HEK293 (cell line): ENCODE data around the gene SSU72.

Experiments
- CTCF ChIA-PET: fragments of 350-600 bp; formaldehyde crosslinking; extraction: SDS; loops from one replicate; lab custom pipeline; 2021; ENCODE audit warnings: antibody characterized with exemption; lab: Yijun Ruan, JAX
- POLR2A ChIA-PET: fragments of 300-600 bp; formaldehyde crosslinking; extraction: SDS; loops from one replicate; lab custom pipeline; 2020; ENCODE audit warnings: antibody characterized with exemption, inconsistent platforms; lab: Yijun Ruan, JAX
- H3K27ac ChIP-seq: fragments of 200-500 bp; sonication (Bioruptor generic); 2 replicates; pipeline ENCODE4 v1.5.1; 2014; ENCODE audit warnings: low read depth, low read length, control low read depth, inconsistent platforms; ENCODE audit errors: extremely low read depth
- H3K36me3 ChIP-seq, 2 experiments: fragments of 200-500 bp in 1 of 2; sonication (Bioruptor generic) in 1 of 2; 1 replicate in 1 of 2; 2 replicates in 1 of 2; pipeline ENCODE4 v1.5.1; 2014 to 2017; ENCODE audit warnings: inconsistent platforms in 2 of 2, low read length in 2 of 2; ENCODE audit not compliant: control insufficient read depth in 2 of 2, insufficient read depth in 1 of 2
- H3K4me1 ChIP-seq: fragments of 200-500 bp; sonication (Bioruptor generic); 2 replicates; pipeline ENCODE4 v1.5.1; 2014; ENCODE audit warnings: mild to moderate bottlenecking, low read length, inconsistent platforms; ENCODE audit not compliant: control insufficient read depth, insufficient read depth
- H3K4me3 ChIP-seq: 2 replicates; pipeline ENCODE4 v1.5.1; 2011; ENCODE audit warnings: low read depth, mild to moderate bottlenecking, control low read depth, low read length, moderate library complexity
- H3K9me3 ChIP-seq: fragments of 200-500 bp; sonication (Bioruptor generic); 2 replicates; pipeline ENCODE4 v1.5.1; 2014; ENCODE audit warnings: low read depth, low read length, inconsistent platforms; ENCODE audit not compliant: control insufficient read depth, insufficient read depth
- MZF1 ChIP-seq: fragments of 450-650 bp; formaldehyde crosslinking; IDR thresholded peaks from 2 replicates; pipeline ENCODE4 v1.5.1; 2017; ENCODE audit warnings: missing biosample characterization, missing genetic modification characterization, borderline replicate concordance
- SCRT2 ChIP-seq: fragments of 450-650 bp; formaldehyde crosslinking; IDR thresholded peaks from 2 replicates; pipeline ENCODE4 v1.5.1; 2016; ENCODE audit warnings: missing biosample characterization, missing genetic modification characterization
- ZIC2 ChIP-seq: fragments of 450-650 bp; formaldehyde crosslinking; IDR thresholded peaks from 2 replicates; pipeline ENCODE4 v1.5.1; 2016; ENCODE audit warnings: missing biosample characterization, missing genetic modification characterization
- ZNF174 ChIP-seq: fragments of 450-650 bp; formaldehyde crosslinking; IDR thresholded peaks from 2 replicates; pipeline ENCODE4 v1.5.0; 2017; ENCODE audit warnings: missing biosample characterization, mild to moderate bottlenecking, missing genetic modification characterization
- ZNF335 ChIP-seq: fragments of 450-650 bp; formaldehyde crosslinking; conservative IDR thresholded peaks from 2 replicates; pipeline ENCODE4 v1.5.1; 2016; ENCODE audit warnings: missing biosample characterization, missing genetic modification characterization
- ZNF350 ChIP-seq: fragments of 450-650 bp; formaldehyde crosslinking; IDR thresholded peaks from 2 replicates; pipeline ENCODE4 v1.5.0; 2017; ENCODE audit warnings: missing biosample characterization, mild to moderate bottlenecking, missing genetic modification characterization
- ZNF37A ChIP-seq: fragments of 450-650 bp; IDR thresholded peaks from 2 replicates; pipeline ENCODE4 v1.5.1; 2018; ENCODE audit warnings: missing biosample characterization, missing genetic modification characterization
- ZNF792 ChIP-seq: fragments of 450-650 bp; formaldehyde crosslinking; IDR thresholded peaks from 2 replicates; pipeline ENCODE4 v1.5.1; 2016; ENCODE audit warnings: missing biosample characterization, missing genetic modification characterization
- ZXDB ChIP-seq: fragments of 450-650 bp; formaldehyde crosslinking; IDR thresholded peaks from 2 replicates; pipeline ENCODE4 v1.5.1; 2016; ENCODE audit warnings: missing biosample characterization, missing genetic modification characterization
- TF ChIP-seq, protein P1 (sequence below): fragments of 450-650 bp; formaldehyde crosslinking; IDR thresholded peaks from 2 replicates; pipeline ENCODE4 v1.5.1; 2016; ENCODE audit warnings: missing biosample characterization, missing genetic modification characterization
- TF ChIP-seq, protein P2 (sequence below): fragments of 450-650 bp; formaldehyde crosslinking; IDR thresholded peaks from 2 replicates; pipeline ENCODE4 v1.5.1; 2016; ENCODE audit warnings: missing biosample characterization, missing genetic modification characterization
- TF ChIP-seq, protein P3 (sequence below): fragments of 450-650 bp; formaldehyde crosslinking; IDR thresholded peaks from 2 replicates; pipeline ENCODE4 v1.5.1; 2016; ENCODE audit warnings: missing biosample characterization, missing genetic modification characterization
- TF ChIP-seq, protein P4 (sequence below): fragments of 450-650 bp; formaldehyde crosslinking; IDR thresholded peaks from 2 replicates; pipeline ENCODE4 v1.5.1; 2016; ENCODE audit warnings: missing biosample characterization, missing genetic modification characterization, borderline replicate concordance

Gene SSU72

DNA sequence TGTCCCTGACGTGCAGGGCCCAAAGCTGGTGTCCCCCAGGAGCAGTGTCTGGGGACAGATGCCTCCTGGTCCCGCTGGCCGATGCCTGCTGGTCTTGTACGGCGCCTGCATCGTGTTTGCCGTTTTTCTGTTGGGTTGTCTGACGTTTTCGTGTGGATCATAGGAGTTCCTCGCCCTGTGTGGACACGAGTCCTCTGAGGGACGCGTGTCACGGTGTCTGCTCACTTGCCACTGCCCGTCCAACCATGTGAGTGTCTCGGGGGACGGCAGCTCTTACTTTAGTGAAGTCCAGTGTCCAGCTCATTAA lies 48.1 kb upstream of the SSU72 start:
- CTCF ChIA-PET, result no interaction called here

DNA sequence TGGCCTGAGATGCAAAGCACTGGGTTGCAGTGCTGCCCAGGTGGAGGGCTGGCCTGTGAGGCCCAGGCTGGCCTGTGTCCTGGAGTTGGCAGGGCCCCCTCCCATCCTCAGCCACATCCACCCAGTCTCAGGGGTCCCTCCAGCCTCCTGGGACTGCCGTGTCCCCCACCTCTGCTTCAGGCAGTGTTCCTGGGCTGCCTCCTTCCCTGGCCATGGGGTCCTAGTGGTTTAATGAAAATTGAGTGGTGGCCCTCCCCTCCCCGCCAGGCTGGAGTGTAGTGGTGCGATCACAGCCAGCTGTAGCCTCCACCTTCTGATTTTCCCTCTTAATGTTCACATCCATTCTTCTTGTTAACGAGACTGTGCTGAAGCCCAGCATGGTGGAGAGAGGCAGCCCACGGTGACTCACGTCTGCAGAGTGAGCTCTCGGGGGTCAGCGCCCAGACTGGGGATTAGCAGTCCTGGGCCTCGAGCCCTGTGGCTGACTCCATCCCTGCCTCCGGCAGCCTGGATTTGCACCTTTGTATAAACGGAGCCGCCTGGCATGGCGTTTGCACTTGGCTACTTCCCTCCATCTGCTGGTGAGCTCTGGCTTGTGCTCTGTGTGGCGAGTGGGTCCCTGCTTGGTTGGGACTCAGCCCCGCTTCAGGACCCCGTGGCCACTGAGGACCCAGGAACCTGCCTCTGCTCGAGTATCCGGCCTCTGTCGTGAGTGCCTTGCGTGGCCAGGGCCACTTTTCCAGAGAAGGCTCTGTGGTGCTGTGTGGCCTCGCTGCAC lies 47.5 kb upstream of the SSU72 start:
- no peaks in the 10 kb centered on the region for H3K9me3 ChIP-seq
- ChIA-PET CTCF (no interaction called here), POLR2A (interaction anchor here (0.6 kb wide), 1 partner anchor 9 kb away, joined by 4 read pairs; no protein-coding TSS in a partner anchor)
- TF ChIP-seq, protein P1, sequence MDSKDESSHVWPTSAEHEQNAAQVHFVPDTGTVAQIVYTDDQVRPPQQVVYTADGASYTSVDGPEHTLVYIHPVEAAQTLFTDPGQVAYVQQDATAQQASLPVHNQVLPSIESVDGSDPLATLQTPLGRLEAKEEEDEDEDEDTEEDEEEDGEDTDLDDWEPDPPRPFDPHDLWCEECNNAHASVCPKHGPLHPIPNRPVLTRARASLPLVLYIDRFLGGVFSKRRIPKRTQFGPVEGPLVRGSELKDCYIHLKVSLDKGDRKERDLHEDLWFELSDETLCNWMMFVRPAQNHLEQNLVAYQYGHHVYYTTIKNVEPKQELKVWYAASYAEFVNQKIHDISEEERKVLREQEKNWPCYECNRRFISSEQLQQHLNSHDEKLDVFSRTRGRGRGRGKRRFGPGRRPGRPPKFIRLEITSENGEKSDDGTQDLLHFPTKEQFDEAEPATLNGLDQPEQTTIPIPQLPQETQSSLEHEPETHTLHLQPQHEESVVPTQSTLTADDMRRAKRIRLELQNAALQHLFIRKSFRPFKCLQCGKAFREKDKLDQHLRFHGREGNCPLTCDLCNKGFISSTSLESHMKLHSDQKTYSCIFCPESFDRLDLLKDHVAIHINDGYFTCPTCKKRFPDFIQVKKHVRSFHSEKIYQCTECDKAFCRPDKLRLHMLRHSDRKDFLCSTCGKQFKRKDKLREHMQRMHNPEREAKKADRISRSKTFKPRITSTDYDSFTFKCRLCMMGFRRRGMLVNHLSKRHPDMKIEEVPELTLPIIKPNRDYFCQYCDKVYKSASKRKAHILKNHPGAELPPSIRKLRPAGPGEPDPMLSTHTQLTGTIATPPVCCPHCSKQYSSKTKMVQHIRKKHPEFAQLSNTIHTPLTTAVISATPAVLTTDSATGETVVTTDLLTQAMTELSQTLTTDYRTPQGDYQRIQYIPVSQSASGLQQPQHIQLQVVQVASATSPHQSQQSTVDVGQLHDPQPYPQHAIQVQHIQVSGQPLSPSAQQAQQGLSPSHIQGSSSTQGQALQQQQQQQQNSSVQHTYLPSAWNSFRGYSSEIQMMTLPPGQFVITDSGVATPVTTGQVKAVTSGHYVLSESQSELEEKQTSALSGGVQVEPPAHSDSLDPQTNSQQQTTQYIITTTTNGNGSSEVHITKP (tag by site-specific recombination), result 0 out of 2 replicates have a peak, but pooled peaks have one; percentile 19
- TF ChIP-seq ZNF174 (tag by site-specific recombination) (no peak), ZIC2 (peak; percentile 37; the same call in 1 of the 2 replicates), ZNF335 (tag by site-specific recombination) (peak; percentile 98)
- no peak overlapping the region for H3K4me3 ChIP-seq
- H3K4me1 ChIP-seq, result no peaks in the 10 kb centered on the region
- H3K36me3 ChIP-seq, result peaks cover 0 to 45% of the 10 kb centered on the region in 2 experiments; a peak in 1 of 3 replicates
- H3K27ac ChIP-seq, result no peak overlapping the region

More for the DNA sequence above, 48.1 kb upstream of the SSU72 start:
- no peaks in the 10 kb centered on the region for H3K9me3 ChIP-seq
- no peak overlapping the region for H3K4me3 ChIP-seq
- no peaks in the 10 kb centered on the region for H3K4me1 ChIP-seq
- TF ChIP-seq ZNF792 (tag by site-specific recombination) (no peak), ZNF37A (tag by site-specific recombination) (no peak)
- TF ChIP-seq, protein P2, sequence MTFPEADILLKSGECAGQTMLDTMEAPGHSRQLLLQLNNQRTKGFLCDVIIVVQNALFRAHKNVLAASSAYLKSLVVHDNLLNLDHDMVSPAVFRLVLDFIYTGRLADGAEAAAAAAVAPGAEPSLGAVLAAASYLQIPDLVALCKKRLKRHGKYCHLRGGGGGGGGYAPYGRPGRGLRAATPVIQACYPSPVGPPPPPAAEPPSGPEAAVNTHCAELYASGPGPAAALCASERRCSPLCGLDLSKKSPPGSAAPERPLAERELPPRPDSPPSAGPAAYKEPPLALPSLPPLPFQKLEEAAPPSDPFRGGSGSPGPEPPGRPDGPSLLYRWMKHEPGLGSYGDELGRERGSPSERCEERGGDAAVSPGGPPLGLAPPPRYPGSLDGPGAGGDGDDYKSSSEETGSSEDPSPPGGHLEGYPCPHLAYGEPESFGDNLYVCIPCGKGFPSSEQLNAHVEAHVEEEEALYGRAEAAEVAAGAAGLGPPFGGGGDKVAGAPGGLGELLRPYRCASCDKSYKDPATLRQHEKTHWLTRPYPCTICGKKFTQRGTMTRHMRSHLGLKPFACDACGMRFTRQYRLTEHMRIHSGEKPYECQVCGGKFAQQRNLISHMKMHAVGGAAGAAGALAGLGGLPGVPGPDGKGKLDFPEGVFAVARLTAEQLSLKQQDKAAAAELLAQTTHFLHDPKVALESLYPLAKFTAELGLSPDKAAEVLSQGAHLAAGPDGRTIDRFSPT (tag by site-specific recombination), result 0 out of 2 replicates have a peak, but pooled peaks have one; percentile 7
- POLR2A ChIA-PET, result interaction anchor here (0.6 kb wide), 1 partner anchor 9 kb away, joined by 4 read pairs; no protein-coding TSS in a partner anchor
- H3K27ac ChIP-seq, result no peak overlapping the region
- H3K36me3 ChIP-seq, result peaks cover 0 to 44% of the 10 kb centered on the region in 2 experiments; a peak in 1 of 3 replicates

DNA sequence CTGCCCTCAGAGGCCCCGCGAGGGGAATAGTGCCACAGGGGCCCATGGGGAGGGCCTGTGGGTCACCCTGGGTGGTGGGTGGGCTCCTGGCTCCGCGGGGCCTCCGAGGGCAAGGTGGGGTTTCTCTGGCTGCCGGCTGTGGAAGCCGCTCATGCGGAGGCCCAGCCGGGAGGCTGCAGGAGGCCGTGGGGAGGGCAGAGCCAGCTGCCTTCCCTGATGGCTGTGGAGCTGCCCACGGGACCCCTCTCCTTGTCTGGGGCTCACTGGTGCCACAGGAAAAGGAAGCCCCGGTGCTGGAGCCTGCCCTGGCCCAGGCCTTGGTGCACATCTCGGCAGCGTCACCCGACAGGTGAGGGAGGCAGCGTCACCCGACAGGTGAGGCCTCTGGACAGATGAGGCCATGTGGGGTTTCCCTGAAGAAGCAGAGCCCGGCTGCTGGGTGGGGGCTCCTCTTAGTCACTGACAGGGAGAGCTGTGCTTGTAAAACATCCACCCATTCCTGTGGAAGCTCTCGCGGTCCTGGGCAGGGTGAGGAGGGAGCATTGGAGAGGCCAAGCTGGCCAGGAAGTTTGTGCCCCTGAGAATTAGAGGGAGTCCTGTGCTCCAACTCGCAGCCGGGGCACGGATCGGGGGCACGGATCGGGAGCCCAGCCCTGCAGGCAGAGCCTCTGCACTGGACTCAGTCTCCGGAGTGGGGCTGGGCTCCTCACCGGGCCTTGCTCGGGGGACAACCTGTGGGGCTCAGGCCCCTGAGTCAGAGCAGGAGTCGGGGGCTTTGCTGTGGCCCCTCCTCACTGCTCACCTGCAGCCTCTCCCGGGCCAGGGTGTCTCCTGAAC lies 46.7 kb upstream of the SSU72 start:
- H3K9me3 ChIP-seq, result no peaks in the 10 kb centered on the region
- TF ChIP-seq MZF1 (tag by site-specific recombination), result no peak
- TF ChIP-seq, protein P3, sequence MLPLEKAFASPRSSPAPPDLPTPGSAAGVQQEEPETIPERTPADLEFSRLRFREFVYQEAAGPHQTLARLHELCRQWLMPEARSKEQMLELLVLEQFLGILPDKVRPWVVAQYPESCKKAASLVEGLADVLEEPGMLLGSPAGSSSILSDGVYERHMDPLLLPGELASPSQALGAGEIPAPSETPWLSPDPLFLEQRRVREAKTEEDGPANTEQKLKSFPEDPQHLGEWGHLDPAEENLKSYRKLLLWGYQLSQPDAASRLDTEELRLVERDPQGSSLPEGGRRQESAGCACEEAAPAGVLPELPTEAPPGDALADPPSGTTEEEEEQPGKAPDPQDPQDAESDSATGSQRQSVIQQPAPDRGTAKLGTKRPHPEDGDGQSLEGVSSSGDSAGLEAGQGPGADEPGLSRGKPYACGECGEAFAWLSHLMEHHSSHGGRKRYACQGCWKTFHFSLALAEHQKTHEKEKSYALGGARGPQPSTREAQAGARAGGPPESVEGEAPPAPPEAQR, result no peak
- TF ChIP-seq, protein P4, sequence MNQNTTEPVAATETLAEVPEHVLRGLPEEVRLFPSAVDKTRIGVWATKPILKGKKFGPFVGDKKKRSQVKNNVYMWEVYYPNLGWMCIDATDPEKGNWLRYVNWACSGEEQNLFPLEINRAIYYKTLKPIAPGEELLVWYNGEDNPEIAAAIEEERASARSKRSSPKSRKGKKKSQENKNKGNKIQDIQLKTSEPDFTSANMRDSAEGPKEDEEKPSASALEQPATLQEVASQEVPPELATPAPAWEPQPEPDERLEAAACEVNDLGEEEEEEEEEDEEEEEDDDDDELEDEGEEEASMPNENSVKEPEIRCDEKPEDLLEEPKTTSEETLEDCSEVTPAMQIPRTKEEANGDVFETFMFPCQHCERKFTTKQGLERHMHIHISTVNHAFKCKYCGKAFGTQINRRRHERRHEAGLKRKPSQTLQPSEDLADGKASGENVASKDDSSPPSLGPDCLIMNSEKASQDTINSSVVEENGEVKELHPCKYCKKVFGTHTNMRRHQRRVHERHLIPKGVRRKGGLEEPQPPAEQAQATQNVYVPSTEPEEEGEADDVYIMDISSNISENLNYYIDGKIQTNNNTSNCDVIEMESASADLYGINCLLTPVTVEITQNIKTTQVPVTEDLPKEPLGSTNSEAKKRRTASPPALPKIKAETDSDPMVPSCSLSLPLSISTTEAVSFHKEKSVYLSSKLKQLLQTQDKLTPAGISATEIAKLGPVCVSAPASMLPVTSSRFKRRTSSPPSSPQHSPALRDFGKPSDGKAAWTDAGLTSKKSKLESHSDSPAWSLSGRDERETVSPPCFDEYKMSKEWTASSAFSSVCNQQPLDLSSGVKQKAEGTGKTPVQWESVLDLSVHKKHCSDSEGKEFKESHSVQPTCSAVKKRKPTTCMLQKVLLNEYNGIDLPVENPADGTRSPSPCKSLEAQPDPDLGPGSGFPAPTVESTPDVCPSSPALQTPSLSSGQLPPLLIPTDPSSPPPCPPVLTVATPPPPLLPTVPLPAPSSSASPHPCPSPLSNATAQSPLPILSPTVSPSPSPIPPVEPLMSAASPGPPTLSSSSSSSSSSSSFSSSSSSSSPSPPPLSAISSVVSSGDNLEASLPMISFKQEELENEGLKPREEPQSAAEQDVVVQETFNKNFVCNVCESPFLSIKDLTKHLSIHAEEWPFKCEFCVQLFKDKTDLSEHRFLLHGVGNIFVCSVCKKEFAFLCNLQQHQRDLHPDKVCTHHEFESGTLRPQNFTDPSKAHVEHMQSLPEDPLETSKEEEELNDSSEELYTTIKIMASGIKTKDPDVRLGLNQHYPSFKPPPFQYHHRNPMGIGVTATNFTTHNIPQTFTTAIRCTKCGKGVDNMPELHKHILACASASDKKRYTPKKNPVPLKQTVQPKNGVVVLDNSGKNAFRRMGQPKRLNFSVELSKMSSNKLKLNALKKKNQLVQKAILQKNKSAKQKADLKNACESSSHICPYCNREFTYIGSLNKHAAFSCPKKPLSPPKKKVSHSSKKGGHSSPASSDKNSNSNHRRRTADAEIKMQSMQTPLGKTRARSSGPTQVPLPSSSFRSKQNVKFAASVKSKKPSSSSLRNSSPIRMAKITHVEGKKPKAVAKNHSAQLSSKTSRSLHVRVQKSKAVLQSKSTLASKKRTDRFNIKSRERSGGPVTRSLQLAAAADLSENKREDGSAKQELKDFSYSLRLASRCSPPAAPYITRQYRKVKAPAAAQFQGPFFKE (tag by site-specific recombination), result no peak
- no peak for TF ChIP-seq ZNF350 (tag by site-specific recombination)
- TF ChIP-seq SCRT2 (tag by site-specific recombination), result 0 out of 2 replicates have a peak, but pooled peaks have one; percentile 32
- no peak for TF ChIP-seq ZXDB (tag by site-specific recombination)
- H3K27ac ChIP-seq, result 0 out of 2 replicates have a peak overlapping the region, but pooled peaks have one; percentile 16
- no peaks in the 10 kb centered on the region for H3K4me1 ChIP-seq
- H3K36me3 ChIP-seq, result peaks cover 0 to 46% of the 10 kb centered on the region in 2 experiments; a peak in 1 of 3 replicates
- POLR2A ChIA-PET, result no interaction called here
- no peak overlapping the region for H3K4me3 ChIP-seq
- CTCF ChIA-PET, result interaction anchor here (0.6 kb wide), 1 partner anchor 48 kb away, joined by 4 read pairs; no protein-coding TSS in a partner anchor
